Activated T-cell treated with anti-CD3 and anti-CD28 coated beads for 24 hours (primary cell): ENCODE results near the gene DUSP15.
"Not testable (repeated sequence)": the region's sequence is repeated elsewhere in the genome, so short reads cannot be mapped to it uniquely, and the experiment has no call there.

Source experiments
- DNase-seq: peaks from one replicate; pipeline ENCODE4 v3.0.0-alpha.2; 2020; ENCODE audit warnings: low read depth

DUSP15 gene

DNA sequence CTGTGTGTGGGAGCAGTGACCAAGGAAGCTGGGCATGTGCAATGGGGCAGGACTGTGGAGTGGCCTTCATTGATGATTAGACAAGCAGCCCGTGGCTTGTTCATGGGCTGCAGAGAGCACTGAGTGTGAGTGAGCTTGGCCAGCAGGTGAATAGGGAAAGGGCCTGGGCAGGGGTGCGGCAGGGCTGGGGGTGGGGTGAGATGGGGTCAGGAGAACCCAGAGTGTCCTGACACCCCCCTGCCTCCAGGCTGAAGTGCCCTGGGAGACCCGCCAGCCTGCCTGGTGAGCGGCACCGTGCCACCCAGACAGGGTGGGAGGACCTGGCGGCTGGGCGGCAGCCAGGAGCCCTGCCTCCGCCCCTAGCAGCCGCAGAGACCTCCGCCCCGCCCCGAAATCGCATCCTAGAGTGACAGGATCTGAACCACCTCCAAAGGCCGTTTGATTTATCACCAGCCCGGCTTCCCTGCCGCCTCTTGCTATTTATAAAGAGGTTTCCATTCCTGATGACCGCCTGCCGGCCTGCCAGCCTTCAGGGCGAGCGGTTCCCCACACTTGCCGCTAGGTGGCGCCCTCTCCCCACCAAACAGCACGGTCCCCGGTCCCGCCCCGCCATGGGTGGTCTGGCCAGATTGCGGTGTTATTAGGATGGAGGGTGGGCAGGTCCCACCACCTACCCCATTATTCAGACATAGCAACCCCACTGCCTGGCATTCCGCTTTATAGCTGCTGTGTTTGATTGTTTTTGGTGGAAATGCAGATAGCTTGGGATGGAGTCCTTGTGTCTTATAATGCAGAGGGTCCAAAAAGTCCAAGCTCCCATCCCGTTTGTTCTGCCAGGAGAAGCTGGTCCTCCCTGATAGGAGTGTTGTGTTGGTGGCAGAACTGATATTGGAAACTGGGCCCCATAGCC, 47.7 kb downstream of the DUSP15 start:
- DNase-seq = peak; percentile 65

DNA sequence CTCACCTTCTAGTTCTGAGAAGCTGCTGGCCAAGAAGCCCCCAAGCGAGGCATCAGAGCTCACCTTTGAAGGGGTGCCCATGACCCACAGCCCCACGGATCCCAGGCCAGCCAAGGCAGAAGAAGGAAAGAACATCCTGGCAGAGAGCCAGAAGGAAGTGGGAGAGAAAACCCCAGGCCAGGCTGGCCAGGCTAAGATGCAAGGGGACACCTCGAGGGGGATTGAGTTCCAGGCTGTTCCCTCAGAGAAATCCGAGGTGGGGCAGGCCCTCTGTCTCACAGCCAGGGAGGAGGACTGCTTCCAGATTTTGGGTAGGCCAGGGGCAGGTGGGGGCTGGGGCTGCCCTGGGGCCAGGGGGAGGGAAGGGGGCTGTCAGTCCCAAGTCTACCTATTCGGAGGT, 48.9 kb downstream of the DUSP15 start:
- DNase-seq = no peak

DNA sequence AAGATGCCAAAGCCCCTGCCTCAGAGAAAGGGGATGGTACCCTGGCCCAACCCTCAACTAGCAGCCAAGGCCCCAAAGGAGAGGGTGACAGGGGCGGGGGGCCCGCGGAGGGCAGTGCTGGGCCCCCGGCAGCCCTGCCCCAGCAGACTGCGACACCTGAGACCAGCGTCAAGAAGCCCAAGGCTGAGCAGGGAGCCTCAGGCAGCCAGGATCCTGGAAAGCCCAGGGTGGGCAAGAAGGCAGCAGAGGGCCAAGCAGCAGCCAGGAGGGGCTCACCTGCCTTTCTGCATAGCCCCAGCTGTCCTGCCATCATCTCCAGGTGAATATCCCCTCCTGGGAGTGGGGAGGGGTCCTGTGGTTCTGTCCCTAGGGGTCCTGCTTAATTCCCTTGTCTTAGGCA, 50.1 kb downstream of the DUSP15 start:
- no peak for DNase-seq

DNA sequence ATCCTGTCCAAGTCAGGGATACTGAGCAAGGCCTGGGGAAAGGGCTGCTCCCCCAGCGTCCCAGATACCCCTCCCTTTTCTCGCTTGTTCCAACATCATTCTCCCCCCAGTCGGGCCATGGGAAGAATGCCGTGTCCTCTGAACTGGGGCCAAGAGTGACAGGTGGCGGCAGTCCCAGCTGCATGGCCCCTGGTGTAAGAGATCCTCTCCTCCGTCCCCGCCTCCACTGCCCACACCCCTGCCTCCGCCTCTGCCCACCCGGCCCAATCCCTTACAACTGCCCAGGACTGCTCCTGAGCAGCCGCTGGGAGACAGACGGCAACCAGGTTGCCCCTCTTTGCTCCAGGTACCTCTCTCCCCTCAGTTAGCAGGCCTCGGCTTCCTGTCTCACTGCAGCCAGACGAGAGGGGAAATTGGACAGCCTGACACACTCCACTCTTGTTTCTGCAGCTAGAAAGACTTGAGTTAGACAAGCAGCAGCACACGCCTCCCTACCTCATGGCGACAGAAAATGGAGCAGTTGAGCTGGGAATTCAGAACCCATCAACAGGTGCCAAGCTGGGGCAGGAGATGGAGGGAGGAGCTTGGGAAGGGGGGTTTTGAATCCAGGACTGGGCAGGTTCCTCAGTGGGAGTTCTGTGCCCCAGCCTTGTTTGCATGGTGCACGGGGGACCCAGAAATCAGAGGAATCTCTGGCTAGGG, 51.1 kb downstream of the DUSP15 start, which contains the start of gene MYLK2:
TSS of gene MYLK2 (plus strand) at position 274 of the 702 bp plus-strand sequence. CDS start at position 499, 225 bp downstream.
- DNase-seq = no peak

DNA sequence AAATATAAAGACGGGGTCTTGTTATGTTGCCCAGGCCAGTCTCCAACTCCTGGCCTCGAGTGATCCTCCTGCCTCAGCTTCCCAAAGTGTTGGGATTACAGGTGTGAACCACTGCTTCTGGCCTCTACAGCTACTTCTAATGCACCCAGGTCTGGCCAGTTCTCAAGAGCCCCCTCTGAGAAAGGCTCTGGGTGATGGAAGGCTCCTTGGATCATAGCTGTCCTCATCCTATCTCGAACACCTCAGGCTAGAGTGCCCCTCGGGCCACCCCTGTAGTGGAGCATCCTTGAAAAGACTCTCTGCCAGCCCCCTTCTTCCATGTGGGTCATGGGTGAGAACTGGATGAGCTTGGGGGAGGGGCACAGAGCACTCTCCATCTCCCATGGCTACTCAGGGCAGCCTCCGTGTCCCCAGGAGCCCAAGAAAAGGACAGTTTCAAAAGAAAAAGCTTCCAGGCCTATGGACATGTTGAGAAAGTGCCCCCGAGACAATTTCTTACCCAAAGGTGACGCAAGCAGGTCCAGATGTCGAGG, 51.9 kb downstream of the DUSP15 start:
- DNase-seq = no peak

DNA sequence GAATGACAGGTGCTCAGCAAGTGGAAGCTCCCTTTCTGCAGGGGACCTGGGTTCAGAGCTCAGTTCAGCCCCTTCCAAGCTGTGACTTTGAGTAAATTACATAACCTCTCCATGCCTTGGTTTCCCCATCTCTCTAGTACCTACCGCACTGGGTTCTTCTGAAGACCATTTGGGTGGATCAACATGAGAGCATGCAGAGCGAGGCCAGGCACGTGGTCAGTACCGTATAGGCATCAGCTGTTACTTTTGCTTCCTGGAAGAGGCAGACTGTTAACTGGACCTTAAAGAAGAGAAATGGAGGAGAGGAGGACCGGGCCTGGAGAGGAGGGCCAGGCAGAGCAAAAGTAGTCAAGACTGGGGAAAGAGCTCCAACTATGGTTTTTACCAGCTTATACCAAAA, 52.9 kb downstream of the DUSP15 start:
- DNase-seq = no peak

DNA sequence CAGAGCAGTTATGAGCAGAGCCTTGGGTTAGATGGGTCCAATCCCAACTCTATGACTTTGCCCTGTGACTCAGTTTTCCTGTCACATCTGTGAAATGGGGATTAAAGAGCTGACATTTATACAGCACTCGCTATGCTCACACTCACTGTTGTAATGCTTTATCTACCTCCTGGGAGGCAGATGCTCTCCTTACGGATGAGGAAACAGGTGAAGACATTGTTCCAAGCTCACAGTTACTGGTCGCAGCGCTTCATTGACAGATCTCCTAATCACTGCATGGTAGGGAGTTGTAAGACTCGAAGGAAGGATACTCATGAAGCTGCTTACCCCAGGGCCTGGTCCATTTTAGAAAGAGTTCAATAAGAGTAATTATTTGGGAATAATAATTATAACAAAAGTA, 54.1 kb downstream of the DUSP15 start:
- DNase-seq = no peak

DNA sequence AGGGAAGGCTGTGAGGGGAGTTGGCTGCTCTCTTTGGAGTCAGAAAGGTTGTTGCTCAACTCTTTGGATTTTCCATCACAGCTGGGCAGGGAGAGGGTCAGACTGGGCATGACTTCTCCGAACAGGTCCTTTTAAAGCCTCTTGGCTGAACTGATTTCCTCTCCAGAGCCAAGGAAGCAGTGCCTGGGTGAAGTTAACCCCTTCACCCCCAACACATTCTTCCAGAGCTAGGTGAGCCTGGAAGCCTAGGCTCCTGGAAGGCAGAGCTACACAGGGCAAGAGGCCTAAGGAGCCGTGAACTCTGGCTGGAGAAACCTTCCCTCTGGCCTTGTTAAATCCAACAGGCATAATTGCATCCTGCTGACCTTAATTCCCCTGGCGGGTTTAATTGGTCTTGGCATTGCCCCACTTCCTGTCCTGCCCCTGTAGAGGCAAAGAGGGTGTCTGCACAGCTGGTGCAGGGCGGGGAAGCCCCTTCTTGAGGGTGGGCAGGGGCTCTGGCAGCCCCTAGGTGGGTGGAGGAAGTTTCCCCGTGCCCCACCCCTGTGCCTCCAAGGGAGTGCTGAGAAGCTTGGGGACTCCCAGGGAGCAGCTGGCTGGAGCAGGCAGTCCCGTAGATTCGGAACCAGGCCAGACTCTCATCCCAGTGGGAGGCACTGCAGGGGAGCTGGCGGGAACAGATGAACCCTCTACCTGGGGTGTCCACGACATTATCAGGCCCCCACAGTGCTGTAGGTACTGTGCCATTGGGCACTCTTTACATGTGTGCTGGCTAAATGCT, 54.7 kb downstream of the DUSP15 start:
- DNase-seq = no peak

DNA sequence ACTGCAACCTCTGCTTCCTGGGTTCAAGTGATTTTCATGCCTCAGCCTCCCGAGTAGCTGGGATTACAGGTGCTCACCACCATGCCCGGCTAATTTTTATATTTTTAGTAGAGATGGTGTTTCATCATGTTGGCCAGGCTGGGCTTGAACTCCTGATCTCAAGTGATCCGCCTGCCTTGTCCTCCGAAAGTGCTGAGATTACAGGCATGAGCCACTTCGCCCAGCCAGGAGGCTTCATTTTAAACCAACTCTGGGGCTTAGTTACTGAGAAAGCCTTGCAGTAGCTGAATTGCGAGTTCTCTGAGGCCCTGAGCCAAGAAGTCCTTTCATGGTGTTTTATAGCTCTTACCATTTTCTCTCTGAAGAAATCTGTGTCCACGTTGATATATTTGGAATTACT, 56.2 kb downstream of the DUSP15 start:
- DNase-seq = not testable (repeated sequence)

DNA sequence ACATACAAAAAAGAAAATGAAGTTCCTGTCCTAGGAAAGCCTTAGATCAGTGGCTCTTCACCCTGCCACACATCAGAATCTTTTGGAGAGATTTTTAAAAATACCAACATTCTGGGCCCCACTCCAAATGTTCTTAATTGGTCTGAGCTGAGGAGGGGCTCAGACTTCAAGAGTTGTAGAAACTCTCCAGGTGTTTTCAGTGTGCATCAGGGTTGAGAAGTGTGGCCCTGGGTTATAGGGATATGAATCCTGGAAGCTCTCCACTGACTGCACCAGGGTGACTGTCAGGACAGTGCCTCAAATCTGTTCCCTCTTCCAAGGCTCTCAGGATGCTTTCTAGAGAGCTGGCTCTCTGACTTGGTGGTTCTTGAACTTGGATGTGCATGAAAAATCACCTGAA, 56.7 kb downstream of the DUSP15 start:
- DNase-seq = no peak

DNA sequence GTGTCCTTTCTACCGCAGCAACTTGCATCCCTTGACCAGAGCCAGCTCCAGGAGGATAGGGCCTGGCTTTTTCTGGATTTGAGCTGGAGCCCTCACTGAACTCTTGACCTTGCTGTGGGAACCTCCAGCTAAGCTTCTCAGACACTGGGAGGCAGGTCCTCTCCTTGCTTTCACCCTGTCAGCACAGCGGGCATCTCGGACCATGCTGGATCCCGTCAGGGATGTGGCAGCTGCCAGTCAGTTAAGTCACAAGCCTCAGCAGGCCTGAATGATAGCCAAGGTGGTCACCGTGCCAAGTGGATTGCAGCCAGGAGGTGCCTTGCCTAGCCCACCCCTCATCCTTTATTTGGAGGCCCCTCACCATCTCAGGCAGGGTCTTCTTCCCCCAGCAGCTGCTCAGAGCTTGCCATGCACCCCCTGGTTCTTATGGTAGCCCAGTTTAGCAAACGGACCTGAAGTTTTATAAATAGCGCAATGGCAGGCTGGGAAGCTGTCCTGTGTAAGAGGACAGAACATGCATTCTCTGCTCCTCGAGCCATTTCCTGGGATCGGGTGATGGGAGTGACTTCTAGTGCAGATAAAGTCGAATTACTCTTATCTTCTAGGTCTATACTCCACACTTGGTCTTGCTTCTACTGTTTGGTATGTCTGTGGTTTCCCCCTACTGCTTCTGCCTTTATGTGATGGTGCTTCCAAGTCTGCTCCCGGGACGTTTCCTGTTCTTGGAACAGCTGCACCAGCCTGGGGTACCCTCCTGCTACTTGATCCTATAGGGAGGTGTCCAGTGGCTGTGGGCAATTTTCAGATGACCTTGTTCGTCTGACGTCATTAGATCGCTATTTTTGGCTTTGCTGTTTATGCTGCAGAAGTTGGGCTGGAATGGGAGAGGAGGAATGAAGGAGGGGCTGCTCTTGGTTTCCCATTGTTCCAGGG, 58.3 kb downstream of the DUSP15 start:
- DNase-seq = no peak

DNA sequence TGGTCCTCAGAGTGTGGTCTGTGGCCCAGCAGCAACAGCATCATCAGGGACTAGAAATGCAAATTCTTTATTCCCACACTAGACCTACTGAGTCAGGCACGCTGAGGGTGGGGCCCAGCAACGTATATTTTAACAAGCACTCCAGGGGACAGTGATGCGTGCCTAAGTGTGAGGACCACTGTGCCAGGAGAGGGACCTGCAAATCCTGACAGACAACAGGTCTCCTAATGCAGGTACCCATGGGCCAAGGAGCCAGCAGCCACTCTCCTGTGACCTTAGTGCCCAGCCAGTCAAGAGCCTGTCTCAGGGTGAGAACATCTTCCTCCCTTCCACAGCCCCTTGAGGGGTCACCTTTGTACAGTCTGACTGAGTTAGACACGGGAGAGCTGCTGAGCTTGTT, 59.1 kb downstream of the DUSP15 start:
- DNase-seq = no peak
